Activated T-cell treated with anti-CD3 and anti-CD28 coated beads for 48 hours (primary cell): ENCODE data around the gene AK5.
"Not testable (repeated sequence)": the region's sequence is repeated elsewhere in the genome, so short reads cannot be mapped to it uniquely, and the experiment has no call there.

Experiments used
- DNase-seq: peaks from one replicate; pipeline ENCODE4 v3.0.0-alpha.2; 2020; ENCODE audit warnings: low read depth

AK5 gene

DNA sequence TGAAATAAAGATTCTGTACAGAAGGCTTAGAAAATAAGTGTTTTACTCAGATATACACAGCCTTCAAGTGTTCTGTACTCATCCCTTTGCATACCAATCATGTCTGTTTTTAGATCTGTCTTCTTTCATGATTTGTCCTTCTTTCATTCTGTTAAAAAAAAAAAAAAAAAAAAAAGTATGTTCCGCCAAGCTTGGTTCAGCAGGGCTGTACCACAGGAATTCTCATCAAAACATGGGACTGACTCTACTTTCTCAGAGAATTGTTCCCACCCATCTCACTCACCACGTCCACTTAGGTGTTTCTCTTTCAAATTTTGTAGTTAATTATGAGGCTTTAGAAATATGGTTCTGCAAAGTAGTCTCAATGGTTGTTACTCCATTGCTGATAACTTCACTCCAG is 119.0 kb downstream of the AK5 start:
- DNase-seq = no peak

DNA sequence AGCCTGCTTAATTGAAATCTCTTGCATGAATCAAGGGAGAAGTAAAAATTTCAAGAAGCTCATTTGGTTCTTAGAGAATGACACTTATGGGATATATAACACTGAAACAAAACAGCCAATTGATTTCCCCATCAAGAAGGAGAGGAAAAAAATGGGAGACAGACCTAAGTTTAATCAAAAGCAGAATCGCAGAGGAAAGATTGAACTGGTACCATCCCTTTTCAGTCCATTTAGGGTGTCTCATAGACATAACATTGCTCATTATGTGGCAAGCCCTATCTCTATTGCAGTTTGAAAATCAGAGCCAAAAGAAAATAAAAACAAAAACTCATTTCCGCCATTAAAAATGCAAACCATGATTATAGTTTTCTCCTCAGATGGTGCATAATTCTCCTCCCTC is 119.6 kb downstream of the AK5 start:
- no peak for DNase-seq

DNA sequence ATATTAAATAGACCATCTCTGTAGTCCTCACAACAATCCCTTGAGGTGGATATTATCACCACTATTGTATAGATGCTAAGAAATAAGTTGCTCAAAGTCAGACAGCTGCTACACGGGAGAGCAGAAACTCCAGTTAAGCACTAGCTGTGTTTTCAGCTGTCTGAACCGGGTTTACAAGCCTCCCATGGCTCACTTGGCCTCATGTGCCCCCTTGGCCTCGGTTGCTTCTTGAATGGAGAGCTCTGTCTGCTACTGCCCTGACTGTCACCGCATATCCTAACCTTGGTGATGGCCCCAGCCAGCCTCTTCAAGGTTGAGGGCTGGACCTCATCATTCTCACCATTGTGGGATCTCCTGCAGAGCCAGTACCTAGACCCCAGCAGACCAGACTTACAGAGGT is 123.4 kb downstream of the AK5 start:
- DNase-seq = no peak

DNA sequence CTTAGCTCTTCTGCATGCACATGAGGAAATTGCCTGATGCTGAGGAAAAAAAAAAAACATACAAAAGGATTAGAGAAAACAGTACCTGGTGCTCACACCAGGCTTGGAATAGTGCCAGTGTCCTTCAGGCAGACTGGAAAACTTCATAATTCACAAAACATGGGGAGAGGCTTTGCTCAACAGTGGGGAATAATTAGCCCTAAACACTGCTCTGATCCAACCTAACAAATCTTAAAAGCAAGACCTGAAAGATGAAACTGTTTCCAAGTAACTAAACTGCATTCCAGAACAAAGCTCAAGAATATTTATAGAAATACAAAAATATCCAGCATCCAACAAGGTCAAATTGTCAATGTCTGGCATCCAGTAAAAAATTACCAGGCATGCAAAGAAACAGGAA is 124.8 kb downstream of the AK5 start:
- DNase-seq = no peak

DNA sequence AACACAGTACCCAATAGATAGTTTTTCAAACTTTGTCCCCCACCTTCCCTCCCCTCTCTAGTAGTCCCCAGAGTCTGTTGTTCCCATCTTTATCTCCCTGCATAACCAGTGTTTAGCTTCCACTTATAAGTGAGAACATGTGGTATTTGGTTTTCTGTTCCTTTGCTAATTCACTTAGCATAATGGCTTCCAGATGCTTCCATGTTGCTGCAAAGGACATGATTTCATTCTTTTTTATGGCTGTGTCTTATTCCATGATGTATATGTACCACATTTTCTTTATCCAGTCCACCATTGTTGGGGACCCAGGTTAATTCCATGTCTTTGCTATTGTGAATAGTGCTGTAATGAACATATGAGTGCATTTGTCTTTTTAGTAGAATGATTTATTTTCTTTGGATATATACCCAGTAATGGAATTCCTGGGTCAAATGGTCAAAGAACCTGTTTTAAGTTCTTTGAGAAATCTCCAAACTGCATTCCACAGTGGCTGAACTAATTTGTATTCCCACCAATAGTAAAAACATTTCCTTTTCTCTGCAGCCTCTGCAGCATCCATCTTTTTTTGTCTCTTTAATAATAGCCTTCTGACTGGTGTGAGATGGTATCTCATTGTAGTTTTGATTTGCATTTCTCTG is 126.0 kb downstream of the AK5 start:
- no peak for DNase-seq

DNA sequence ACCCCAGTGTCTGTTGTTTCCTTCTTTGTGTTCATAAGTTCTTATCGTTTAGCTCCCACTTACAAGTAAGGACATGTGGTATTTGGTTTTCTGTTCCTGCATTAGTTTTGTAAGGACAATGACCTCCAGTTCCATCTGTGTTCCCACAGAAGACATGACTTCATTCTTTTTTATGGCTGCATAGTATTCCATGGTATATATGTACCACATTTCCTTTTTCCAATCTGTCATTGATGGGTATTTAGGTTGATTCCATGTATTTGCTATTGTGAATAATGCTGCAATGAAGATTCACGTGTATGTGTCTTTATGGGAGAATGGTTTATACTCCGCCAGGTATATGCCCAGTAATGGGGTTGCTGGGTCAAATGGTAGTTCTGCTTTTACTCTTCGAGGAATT is 127.1 kb downstream of the AK5 start:
- not testable (repeated sequence) for DNase-seq

DNA sequence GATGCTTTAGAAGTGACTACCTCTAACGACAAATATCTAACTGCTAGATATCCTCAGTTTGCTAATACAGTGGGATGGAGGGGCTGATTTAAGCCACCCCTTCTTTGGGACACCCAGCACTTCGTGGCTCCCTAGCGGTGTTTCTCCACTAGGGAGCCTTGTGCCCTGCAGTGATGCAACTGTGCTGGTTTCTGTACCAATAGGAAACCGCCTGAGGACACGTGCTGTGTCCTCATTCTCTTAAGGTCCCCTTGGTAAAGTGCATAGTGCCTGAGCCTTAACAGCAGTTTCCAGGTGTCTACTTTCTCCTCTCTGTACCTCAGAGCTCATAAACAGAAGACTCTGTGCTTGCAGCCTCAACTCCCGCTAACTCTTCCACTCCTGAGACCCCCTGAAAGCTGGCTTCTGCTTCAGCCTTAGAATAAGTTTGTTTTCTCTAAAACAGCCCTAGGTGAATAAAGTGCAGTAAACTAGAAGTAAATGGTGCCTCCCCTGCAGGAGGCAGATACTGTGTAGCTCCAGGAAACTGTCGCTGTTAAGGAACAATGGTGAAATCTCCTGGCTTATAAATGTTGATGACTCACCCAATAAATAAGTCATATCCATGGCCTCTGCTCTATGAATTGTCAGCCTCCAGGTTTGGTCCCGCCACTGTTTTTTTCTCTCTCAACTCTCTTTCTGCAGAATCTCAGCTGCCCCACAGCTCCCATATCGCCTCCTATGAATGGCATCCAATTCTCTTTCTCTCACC is 130.4 kb downstream of the AK5 start:
- no peak for DNase-seq

DNA sequence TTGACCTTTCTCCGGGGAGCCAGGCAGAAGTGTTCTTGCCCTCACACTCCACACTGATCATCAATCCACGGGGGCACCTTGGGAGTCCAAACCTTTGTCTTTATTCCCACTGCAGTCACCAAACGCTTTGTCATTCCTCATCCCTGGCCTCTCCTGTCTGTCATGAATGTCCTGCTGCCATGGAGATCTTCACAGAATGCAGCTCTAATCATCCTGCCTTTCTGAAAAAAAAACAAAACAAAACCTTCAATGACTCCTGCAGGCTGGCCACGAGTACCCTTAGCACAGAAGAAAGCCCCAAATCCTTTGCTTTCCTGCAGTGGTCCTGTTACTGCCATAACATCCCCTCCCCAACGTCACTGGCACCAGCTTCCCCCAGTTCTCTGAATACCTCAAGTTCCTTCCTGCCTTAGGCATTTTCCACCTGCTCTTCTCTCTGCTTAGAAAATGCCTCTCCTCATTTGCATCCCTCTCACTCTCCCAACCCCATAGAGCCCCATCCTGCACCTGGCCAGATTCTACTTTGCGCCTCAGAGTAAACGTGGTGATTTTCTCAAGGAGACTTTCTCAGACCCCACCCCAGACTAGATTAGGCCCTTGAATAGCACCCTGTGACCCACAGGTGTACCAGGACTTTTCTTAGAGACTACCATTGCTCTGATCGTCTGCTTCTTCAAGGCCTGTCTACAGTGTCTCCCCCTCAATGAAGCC is 131.2 kb downstream of the AK5 start:
- no peak for DNase-seq

DNA sequence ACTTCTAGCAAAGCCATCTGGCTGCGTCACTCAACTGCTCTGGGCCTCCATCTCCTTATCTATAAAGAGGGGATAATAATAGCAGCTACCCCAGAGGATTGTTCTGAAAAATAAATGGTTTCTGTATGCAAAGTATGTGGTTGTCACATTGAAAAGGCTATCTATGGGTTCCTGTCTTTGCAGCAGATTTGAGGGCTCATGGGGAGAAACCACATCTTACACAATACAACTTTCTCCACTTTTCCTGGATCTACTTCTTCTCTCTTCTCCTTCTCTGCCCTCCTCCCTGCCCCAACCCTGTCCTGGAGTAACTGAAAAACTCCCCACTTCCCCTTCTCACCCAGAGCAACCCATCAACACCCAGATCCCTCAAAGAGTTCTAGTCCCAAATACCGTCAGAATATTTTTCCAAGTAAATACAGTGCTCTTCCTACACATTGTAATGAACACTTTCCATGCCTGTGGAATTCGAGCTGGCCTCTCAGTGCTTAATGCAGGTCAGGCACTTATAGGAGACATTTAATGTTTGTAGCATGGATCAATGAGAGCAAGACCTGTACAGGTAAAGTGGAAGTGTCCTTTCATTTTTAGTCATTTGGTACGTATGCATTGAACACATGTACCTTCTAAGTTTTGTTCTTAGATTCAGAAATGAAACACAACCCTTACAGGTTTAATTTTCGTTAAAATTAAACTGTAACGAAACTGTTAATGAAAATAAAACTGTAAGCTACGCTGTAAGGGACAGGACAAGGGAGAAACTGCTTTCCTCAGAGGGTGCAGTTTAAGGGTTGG is 131.9 kb downstream of the AK5 start:
- DNase-seq = no peak

DNA sequence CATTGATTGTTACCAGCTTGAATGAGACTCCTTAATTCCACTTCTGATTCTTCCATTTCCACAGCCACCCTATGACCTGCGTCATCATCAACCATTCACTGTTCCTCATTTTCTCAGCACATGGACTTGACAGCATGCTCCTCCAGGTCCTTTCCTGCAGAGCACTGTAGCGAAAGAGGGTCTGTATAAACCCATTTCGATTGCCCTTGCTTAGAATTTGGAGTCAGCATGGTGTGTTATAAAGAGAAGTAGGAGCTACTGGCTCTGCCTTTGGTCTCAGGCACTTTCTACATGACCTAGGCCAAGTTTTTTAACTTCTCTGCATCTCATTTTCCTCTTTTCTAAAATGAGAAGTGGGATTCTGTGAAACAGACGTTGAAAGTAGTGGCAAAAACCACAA is 133.8 kb downstream of the AK5 start:
- DNase-seq = no peak

DNA sequence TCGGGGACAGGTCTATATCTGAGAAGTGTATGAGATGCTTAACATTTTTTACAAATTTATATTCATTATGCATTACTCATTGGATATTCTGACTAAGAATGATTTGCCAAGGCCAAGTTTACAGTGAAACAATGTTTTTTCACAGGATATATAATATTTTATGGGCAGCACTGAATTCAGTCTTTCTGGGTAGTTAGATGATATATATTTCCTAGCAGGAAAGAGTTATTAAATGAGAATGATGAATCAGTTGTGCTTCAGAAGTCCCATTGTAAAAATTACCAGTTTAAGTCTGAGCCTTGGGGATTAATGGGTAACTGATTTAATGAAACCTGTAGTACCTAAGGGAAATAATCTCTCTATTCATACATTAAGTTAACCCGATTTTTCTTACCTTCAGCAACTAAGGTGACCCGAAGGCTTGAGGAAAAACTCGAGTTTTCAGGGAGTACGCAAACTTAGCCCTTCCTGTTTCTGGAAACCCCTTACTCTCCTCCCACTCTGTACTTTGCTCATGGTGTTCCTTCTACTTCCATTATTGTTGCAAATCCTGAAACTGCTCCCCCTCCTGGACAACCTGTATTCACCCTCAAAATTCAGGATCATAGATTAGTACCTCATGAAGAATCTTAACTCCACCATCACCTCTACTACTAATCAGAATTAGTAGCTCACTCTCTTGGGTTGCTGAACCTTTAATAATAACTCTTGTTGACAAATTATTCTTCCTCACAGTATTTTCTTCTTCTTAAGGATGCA is 135.1 kb downstream of the AK5 start:
- no peak for DNase-seq

DNA sequence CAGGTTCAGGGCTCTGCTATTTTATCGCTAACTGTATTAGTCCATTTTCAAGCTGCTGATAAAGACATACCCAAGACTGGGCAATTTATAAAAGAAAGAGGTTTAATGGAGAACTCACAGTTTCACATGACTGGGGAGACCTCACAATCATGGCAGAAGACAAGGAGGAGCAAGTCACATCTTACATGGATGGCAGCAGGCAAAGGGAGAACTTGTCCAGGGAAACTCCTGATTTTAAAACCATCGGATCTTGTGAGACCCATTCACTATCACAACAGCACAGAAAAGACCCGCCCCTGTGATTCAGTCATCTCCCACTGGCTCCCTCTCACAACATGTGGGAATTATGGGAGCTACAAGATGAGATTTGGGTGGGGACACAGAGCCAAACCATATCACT is 136.2 kb downstream of the AK5 start:
- not testable (repeated sequence) for DNase-seq

DNA sequence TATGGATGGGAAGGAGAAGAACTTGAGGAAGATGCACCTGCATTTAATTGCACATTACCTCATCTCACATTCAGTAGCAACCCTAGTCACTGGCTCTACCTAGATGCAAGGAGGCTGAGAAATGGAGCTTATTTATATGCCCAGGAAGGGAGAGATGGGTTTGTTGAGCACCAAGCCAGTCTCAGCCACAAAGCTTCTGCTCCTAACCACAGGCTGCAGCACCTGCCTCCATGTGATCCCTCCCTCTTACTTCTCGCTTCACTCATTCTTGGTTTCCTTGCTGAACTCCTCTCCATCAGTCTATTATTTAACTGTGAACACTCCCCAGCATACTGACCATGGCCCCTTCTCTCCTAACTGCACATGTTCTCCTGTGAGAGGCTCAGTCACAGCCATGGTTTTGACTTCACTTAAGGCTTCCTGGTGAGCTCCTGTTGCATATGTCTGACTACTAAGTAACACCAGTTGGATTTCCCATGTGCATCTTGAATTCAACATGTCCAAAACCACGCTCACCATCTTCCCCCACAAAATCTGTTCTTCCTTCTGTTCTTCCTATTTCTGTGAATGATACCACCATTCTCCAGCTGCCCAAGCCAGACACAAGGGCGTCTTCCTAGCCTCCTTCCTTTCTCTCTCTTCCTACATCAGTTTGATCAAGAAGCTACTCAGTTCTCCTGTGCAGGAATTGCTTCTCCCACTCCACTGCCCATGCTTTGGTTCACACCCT is 139.8 kb downstream of the AK5 start:
- DNase-seq = no peak

DNA sequence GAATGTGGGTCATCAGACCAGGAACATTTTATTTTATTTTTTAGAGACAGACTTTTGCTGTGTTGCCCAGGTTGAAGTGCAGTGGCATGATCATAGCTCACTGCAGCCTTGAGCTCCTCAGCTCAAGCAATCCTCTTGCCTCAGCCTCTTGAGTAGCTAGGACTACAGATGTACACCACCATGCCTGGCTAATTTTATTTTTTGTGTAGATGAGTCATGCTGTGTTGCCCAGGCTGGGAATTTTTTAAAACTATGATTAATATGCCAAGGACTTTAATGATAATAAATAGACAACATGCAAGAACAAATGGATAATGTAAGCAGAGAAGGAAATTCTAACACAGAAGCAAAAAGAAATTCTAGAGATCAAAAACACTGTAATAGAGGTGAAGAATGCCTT is 142.4 kb downstream of the AK5 start:
- DNase-seq = no peak

DNA sequence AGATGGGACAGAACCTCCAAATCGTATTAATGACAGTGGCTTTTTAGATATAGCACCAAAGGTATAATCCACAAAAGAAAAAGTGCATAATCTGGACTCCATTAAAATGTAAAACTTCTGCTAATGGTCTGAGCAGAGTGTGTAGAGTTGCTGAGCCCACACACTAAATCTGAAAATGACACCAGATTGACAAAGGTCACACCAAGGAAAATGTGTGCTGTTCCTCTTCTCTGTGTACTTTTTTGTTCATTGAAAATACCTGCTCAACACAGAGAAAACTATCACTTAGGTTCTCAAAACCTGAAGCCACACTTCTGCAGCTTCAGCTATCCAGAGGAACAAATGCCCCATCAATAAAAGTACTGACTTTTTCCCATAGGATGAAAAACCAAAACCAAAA is 146.2 kb downstream of the AK5 start:
- no peak for DNase-seq

DNA sequence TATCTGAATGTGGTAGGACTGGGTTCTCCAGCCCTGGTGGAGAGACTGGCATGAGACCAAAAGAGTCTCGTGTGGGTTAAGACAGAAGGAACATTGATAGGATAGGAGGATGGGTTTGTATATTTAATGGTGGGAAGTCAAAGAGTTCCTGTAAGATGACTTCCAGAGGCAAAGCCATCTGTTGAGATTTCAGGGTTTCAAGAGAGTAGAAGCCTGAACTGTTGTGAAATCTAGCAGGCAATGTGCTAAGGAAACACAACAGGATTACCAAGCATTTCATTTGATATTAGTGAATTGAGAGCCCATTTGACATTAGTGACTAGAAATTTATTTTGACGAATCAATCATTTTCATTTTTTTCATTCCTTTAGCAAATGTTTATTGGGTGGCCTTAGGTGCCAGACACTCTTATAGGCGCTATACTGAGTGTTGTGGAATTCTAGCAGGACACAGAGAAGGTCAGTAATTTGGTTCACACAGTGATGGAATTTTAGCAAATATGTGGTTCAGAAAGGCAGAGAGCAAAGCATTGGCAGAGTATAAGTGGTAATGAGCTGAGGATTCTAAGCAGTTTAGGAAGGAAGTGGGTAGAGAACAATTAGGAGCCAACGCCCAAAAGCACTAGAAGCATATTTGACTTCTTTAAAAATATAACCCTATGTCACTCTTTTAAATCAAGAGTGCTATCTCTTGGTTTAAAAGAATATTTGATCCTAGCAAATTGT is 149.3 kb downstream of the AK5 start:
- DNase-seq = no peak

DNA sequence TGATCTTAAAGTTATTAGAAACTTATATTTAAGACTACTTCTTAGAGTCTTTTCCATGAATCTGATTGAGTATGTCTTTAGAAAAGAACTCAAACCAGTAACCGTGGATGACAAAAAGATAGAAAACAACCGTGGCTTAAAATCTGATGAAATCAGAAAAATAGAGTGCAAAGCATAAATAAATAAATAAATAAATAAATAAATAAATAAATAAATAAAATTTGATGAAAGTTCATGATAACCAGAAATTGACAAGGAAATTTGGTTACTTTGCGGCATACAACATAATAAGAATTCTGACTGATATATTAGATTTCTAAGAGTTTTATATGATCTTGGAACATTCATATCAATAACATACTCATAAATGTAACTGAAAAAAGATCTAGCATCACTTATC is 152.1 kb downstream of the AK5 start:
- DNase-seq = no peak

DNA sequence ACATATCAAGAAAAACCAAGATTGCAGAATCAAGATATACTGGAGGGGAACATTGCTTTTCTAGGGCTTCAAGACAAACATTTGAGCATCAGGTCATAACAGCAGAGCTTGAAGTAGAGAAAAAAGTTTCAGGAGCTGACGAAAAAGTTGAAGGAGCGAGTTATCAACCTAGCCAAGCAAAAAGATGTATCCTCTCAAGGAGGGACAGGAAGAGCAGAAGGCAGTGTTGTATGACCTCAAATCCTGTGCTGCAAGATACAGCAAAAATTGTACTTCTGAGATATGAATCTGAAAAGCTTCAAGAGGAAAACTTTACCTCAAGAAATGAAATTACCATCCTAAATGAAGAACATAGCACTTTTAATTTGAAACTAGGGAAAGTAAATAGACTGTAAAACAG is 153.1 kb downstream of the AK5 start:
- no peak for DNase-seq

DNA sequence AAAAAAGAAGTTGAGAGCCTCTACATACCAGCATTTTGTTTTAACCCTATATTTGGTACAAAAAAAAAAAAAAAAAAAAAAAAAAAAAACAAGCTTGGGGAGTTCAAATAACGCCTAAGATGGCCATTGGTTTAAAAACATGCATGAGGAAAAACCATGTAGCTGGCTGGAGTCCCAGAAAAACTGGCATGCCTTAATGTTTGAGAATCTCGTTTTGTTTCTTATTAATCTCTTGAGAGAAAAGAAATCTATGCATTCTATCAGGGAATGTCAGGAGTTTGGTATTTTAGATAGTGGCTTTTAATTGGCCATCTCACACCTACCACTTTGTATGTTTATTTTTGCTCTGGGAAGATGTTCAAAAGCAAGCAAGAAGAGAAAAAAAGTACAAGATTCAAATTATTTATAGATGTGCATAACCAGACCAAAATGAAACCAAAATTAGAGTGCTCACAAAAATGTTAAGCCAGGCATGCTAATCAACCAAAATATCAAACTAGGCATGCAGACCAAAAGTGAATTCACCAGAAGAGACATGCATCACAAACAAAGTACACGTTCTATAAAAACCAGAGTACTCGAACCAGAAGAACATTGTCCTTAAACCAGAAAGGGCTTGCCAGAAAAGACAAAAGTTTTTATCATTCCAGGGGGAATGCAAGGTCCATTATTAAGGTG is 156.6 kb downstream of the AK5 start:
- DNase-seq = no peak
